ENCODE data around the gene S100A6. TPM values are rescaled to one million over a fixed set of nuclear protein-coding genes. Genes with fewer than 3 reads are reported as not detected.

The S100A6 gene
- total RNA-seq, 2 donors from 2014 or later = 3.7 to 7.5 TPM

DNA sequence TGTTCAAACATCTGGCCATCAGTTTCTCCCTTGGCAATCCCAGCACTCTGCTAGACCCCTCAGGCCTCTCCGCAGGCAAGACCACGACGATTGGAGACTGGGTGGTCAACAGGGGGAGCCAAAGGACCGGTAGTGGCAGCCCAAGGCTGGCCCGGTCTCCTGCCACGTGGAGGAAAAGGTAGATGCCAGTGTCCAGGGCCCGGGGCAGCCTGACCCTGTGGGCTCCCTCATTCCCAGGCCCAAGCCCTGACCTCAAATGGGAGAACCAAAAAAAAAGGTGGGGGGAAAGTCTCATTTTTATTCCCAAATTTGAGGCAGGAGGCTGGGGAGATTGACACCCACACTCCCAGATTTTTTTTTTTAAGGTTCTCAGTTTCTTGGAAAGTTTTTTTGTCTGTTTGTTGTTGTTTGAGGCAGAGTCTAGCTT, 24.8 kb downstream of the S100A6 start:
- Histone ChIP-seq H3K27ac (ENCODE audit: low read depth, low read length) (no peak overlapping the region), H3K4me1 (ENCODE audit: control insufficient read depth, insufficient read depth, low read length) (no peaks in the 10 kb centered on the region), H3K4me3 (ENCODE audit: low read length) (no peak overlapping the region), H3K9me3 (ENCODE audit: control insufficient read depth, low read length) (no peaks in the 10 kb centered on the region), H3K27me3 (ENCODE audit: control insufficient read depth, insufficient read depth, low read length, poor library complexity, severe bottlenecking) (peaks cover 21% of the 10 kb centered on the region), H3K36me3 (ENCODE audit: control insufficient read depth, insufficient read depth, low read length) (no peaks in the 10 kb centered on the region), H3K9ac (ENCODE audit: extremely low read depth, low read length, poor library complexity, severe bottlenecking) (no peak overlapping the region)
- TF ChIP-seq, protein P1, sequence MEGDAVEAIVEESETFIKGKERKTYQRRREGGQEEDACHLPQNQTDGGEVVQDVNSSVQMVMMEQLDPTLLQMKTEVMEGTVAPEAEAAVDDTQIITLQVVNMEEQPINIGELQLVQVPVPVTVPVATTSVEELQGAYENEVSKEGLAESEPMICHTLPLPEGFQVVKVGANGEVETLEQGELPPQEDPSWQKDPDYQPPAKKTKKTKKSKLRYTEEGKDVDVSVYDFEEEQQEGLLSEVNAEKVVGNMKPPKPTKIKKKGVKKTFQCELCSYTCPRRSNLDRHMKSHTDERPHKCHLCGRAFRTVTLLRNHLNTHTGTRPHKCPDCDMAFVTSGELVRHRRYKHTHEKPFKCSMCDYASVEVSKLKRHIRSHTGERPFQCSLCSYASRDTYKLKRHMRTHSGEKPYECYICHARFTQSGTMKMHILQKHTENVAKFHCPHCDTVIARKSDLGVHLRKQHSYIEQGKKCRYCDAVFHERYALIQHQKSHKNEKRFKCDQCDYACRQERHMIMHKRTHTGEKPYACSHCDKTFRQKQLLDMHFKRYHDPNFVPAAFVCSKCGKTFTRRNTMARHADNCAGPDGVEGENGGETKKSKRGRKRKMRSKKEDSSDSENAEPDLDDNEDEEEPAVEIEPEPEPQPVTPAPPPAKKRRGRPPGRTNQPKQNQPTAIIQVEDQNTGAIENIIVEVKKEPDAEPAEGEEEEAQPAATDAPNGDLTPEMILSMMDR (conservative IDR thresholded peaks at IDR 0.05) = peak; percentile 96
- peaks cover 2% of the 10 kb centered on the region for H3K4me1 Mint-ChIP-seq
- H3K27me3 Mint-ChIP-seq (ENCODE audit: insufficient read depth) = peaks cover 61% of the 10 kb centered on the region
- no peak overlapping the region for H3K4me3 Mint-ChIP-seq
- no peak overlapping the region for H3K27ac Mint-ChIP-seq
- H3K9me3 Mint-ChIP-seq = no peaks in the 10 kb centered on the region
- peak; percentile 95 for DNase-seq
- no peaks in the 10 kb centered on the region for H3K36me3 Mint-ChIP-seq (ENCODE audit: low read depth)
- WGBS, 2 experiments (ENCODE audit: insufficient coverage in 1 of 2, insufficient read length in 1 of 2) = 0 to 3% methylated on average over 3 to 7 of the region's 7 CpGs

DNA sequence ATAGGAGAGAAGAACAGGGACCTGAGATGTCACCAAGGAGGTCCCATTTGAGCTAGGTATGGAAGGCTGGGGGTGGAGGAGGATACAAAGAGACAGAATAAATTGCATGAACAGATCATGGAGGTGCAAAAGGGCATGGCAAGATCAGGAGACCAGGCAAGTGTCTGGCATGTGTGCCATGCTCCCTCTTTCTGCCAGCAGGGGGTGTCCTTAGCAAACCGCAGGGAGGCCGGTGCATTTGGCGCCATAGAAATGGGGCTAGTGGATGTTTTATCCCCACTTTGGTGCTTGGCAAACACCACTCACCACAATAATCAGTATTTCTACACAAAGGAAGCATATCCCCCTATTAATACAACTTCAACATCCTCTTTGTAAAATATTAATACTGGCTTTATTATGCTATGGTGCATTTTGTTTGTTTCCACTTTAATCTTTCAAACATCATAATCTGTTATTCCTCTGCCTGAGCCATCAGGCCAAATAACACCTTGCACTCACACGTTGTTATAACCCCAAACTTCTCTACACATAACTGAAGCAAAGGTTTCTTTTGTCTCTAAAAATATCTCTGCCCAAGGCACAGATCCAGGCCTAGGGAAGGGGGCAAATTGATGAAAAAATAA, 25.9 kb downstream of the S100A6 start:
- Mint-ChIP-seq H3K9me3 (no peaks in the 10 kb centered on the region), H3K27me3 (ENCODE audit: insufficient read depth) (peaks cover 51% of the 10 kb centered on the region), H3K4me3 (no peak overlapping the region), H3K27ac (no peak overlapping the region), H3K36me3 (ENCODE audit: low read depth) (no peaks in the 10 kb centered on the region), H3K4me1 (no peaks in the 10 kb centered on the region)
- Histone ChIP-seq H3K9me3 (ENCODE audit: control insufficient read depth, low read length) (no peaks in the 10 kb centered on the region), H3K27ac (ENCODE audit: low read depth, low read length) (no peak overlapping the region), H3K9ac (ENCODE audit: extremely low read depth, low read length, poor library complexity, severe bottlenecking) (no peak overlapping the region), H3K27me3 (ENCODE audit: control insufficient read depth, insufficient read depth, low read length, poor library complexity, severe bottlenecking) (peaks cover 11% of the 10 kb centered on the region), H3K36me3 (ENCODE audit: control insufficient read depth, insufficient read depth, low read length) (no peaks in the 10 kb centered on the region), H3K4me3 (ENCODE audit: low read length) (no peak overlapping the region), H3K4me1 (ENCODE audit: control insufficient read depth, insufficient read depth, low read length) (no peaks in the 10 kb centered on the region)
- DNase-seq = peak; percentile 80
- TF ChIP-seq, protein P1 (conservative IDR thresholded peaks at IDR 0.05) = peak; percentile 79
- 76% methylated on average over 4 of the region's 4 CpGs; no CpG with 5 or more reads in 1 of the 2 experiments for WGBS, 2 experiments (ENCODE audit: insufficient coverage in 1 of 2, insufficient read length in 1 of 2)

DNA sequence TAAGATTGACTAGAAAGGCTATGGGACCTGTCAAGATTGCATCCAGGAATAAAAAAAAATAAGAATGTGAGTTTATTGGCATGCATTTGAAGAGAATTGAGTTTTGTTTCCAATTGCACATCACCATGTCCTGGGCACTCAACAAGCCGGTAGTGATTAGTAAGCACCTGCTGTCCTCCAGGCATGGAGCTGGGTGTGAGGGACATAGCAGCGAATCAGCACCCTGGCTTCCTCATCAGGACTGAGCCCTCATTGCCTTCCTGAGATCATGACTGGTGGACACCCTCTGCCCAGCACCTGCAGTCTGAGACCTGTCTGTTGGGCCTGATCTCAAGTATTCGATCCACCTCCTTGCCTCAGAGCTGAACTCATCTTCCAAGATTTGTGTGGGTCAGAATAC, 26.8 kb downstream of the S100A6 start:
- H3K4me1 ChIP-seq (ENCODE audit: control insufficient read depth, insufficient read depth, low read length) = no peaks in the 10 kb centered on the region
- no peak overlapping the region for H3K9ac ChIP-seq (ENCODE audit: extremely low read depth, low read length, poor library complexity, severe bottlenecking)
- Mint-ChIP-seq H3K4me1 (no peaks in the 10 kb centered on the region), H3K4me3 (no peak overlapping the region), H3K36me3 (ENCODE audit: low read depth) (no peaks in the 10 kb centered on the region), H3K9me3 (no peaks in the 10 kb centered on the region), H3K27me3 (ENCODE audit: insufficient read depth) (peaks cover 46% of the 10 kb centered on the region), H3K27ac (no peak overlapping the region)
- no peak for DNase-seq
- H3K27ac ChIP-seq (ENCODE audit: low read depth, low read length) = no peak overlapping the region
- TF ChIP-seq, protein P1 (conservative IDR thresholded peaks at IDR 0.05) = no peak
- no peak overlapping the region for H3K4me3 ChIP-seq (ENCODE audit: low read length)
- H3K36me3 ChIP-seq (ENCODE audit: control insufficient read depth, insufficient read depth, low read length) = no peaks in the 10 kb centered on the region
- H3K27me3 ChIP-seq (ENCODE audit: control insufficient read depth, insufficient read depth, low read length, poor library complexity, severe bottlenecking) = peaks cover 11% of the 10 kb centered on the region
- 88 to 93% methylated on average over 2 to 3 of the region's 3 CpGs for WGBS, 2 experiments (ENCODE audit: insufficient coverage in 1 of 2, insufficient read length in 1 of 2)
- no peaks in the 10 kb centered on the region for H3K9me3 ChIP-seq (ENCODE audit: control insufficient read depth, low read length)

All from endodermal cell (in vitro differentiated cells).